Uterus (tissue), 2 donors: ENCODE data around the gene VWF.

Experiments
- POLR2A ChIP-seq, 2 donors: fragments of 450-650 bp; IDR thresholded peaks; one replicate each; pipeline ENCODE4 v1.6.1; 2016; ENCODE audit warnings: antibody characterized with exemption in 2 of 2, mild to moderate bottlenecking in 1 of 2, moderate library complexity in 1 of 2
- TF ChIP-seq, protein P1 (sequence below), 4 experiments: fragments of 200-600 bp in 2 of 4; fragments of 450-650 bp in 2 of 4; sonication (generic) in 2 of 4; IDR thresholded peaks; one replicate each; pipeline ENCODE4 v1.5.1; 2016 to 2019; ENCODE audit warnings: antibody characterized with exemption in 4 of 4, mild to moderate bottlenecking in 2 of 4, moderate library complexity in 1 of 4

DNA sequence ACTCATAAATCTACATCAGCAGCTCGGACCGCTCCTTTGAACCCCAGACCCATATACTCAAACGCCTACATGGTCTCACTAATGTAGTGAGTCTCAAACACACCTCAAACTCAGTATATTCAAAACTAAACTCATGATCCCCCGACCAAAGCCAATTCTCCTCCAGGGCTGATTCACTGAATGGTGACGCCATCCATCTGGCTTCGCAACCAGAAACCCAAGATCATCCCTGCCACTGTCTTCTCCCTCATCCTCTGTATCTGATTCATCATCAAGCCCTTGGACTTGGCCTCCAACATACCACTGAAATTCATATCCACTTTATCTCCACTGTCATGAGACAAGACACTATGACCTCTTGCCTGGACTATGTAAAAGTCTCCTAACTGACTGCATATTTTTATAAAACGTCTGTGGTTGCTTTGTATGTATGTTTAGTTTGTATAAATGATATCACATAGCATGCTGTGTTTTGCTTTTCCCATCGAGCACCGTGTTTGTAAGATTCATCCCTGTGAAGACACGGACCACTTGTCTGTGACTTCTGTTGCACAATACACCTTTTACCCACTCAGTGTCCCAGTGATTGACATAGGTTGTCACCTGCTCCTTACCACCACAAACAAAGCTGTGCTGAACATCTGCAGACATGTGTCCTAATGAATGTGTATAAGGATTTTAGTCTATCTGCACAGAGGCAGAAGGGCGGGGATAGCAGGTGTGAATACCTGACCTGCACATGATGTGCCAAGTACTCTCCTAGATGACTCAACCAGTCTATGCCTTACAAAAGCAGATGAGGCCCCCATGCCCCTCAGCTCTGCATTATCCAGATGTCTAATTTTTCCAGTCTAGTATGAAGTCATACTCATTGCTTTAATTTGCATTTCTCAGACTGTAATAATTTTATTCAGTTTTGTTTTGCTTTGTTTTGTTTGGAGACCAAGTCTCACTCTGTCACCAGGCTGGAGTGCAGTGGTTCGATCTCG lies 76.9 kb downstream of the VWF start:
- TF ChIP-seq, protein P1, sequence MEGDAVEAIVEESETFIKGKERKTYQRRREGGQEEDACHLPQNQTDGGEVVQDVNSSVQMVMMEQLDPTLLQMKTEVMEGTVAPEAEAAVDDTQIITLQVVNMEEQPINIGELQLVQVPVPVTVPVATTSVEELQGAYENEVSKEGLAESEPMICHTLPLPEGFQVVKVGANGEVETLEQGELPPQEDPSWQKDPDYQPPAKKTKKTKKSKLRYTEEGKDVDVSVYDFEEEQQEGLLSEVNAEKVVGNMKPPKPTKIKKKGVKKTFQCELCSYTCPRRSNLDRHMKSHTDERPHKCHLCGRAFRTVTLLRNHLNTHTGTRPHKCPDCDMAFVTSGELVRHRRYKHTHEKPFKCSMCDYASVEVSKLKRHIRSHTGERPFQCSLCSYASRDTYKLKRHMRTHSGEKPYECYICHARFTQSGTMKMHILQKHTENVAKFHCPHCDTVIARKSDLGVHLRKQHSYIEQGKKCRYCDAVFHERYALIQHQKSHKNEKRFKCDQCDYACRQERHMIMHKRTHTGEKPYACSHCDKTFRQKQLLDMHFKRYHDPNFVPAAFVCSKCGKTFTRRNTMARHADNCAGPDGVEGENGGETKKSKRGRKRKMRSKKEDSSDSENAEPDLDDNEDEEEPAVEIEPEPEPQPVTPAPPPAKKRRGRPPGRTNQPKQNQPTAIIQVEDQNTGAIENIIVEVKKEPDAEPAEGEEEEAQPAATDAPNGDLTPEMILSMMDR (IDR thresholded peaks at IDR 0.05), result no peak
- no peak for TF ChIP-seq POLR2A (IDR thresholded peaks at IDR 0.05)
